IMR-90 (cell line): Measurements from ENCODE around the gene MFAP1. TPM values are rescaled to one million over a fixed set of nuclear protein-coding genes. Genes with fewer than 3 reads are reported as not detected.

Source experiments
- ATAC-seq: fragments of 200-7000 bp; cut with Tn5 transposase; 2 replicates; pipeline ENCODE4 v1.9.1; 2020; ENCODE audit warnings: low read depth, mild to moderate bottlenecking, moderate library complexity
- BruUV-seq: library from RNA; stranded (reverse); fragments of 400-500 nt; replicated peaks from 2 replicates; lab custom pipeline; 2021; lab: Mats Ljungman, UMichigan
- CTCF ChIA-PET: fragments of 300-600 bp; formaldehyde crosslinking; extraction: SDS; loops from one replicate; lab custom pipeline; 2021; ENCODE audit warnings: antibody characterized with exemption; lab: Yijun Ruan, JAX
- POLR2A ChIA-PET: fragments of 300-600 bp; sonication (Branson Sonifier 250); formaldehyde crosslinking; loops from one replicate; lab custom pipeline; 2022; ENCODE audit warnings: antibody characterized with exemption; ENCODE audit not compliant: unreplicated experiment; lab: Charles Lee
- DNase-seq: peaks from one replicate; pipeline ENCODE4 v3.0.0; 2013
- H2AFZ ChIP-seq: replicated peaks from 2 replicates; pipeline ENCODE3; 2013; ENCODE audit warnings: low read length, mild to moderate bottlenecking; ENCODE audit not compliant: poor library complexity
- H2AK5ac ChIP-seq: 2 replicates; pipeline ENCODE4 v1.6.1; 2013; ENCODE audit warnings: low read depth, low read length, inconsistent platforms
- H2AK9ac ChIP-seq: replicated peaks from 2 replicates; pipeline ENCODE3; 2013; ENCODE audit warnings: mild to moderate bottlenecking, low read depth, low read length, moderate library complexity; ENCODE audit not compliant: poor library complexity
- H2BK120ac ChIP-seq: 2 replicates; pipeline ENCODE4 v1.6.1; 2013; ENCODE audit warnings: low read depth, low read length, inconsistent platforms
- H2BK15ac ChIP-seq: 3 replicates; pipeline ENCODE4 v1.6.1; 2013; ENCODE audit warnings: low read depth, low read length, inconsistent platforms
- H2BK20ac ChIP-seq: 2 replicates; pipeline ENCODE4 v1.6.1; 2013; ENCODE audit warnings: low read depth, mild to moderate bottlenecking, inconsistent platforms, low read length, moderate library complexity
- H2BK5ac ChIP-seq: 2 replicates; pipeline ENCODE4 v1.6.1; 2013; ENCODE audit warnings: mild to moderate bottlenecking, low read depth, low read length, inconsistent platforms; ENCODE audit not compliant: poor library complexity, severe bottlenecking
- H3K14ac ChIP-seq: replicated peaks from 2 replicates; pipeline ENCODE4 v1.6.1; 2013; ENCODE audit warnings: low read depth, low read length, inconsistent platforms
- H3K18ac ChIP-seq: 2 replicates; pipeline ENCODE4 v1.6.1; 2013; ENCODE audit warnings: low read depth, low read length, control low read depth
- H3K23ac ChIP-seq: 2 replicates; pipeline ENCODE4 v1.6.1; 2013; ENCODE audit warnings: low read depth, low read length, inconsistent platforms
- H3K27ac ChIP-seq: 2 replicates; pipeline ENCODE4 v1.5.1; 2013; ENCODE audit warnings: mild to moderate bottlenecking, control low read depth, low read length; ENCODE audit not compliant: insufficient read depth
- H3K27me3 ChIP-seq: 2 replicates; pipeline ENCODE4 v1.6.1; 2013; ENCODE audit warnings: low read length; ENCODE audit not compliant: control insufficient read depth, insufficient read depth
- H3K36me3 ChIP-seq: 2 replicates; pipeline ENCODE4 v1.6.1; 2013; ENCODE audit warnings: low read length, mixed read lengths; ENCODE audit not compliant: control insufficient read depth, insufficient read depth
- H3K4ac ChIP-seq: 2 replicates; pipeline ENCODE4 v1.6.1; 2013; ENCODE audit warnings: low read depth, low read length, inconsistent platforms
- H3K4me1 ChIP-seq: 2 replicates; pipeline ENCODE4 v1.6.1; 2013; ENCODE audit warnings: low read length, mixed read lengths; ENCODE audit not compliant: control insufficient read depth, insufficient read depth
- H3K4me2 ChIP-seq: 2 replicates; pipeline ENCODE4 v1.6.1; 2013; ENCODE audit warnings: low read depth, mild to moderate bottlenecking, control low read depth, low read length, moderate library complexity
- H3K4me3 ChIP-seq: 2 replicates; pipeline ENCODE4 v1.5.1; 2013; ENCODE audit warnings: low read depth, mild to moderate bottlenecking, control low read depth, low read length, moderate library complexity; ENCODE audit not compliant: insufficient read depth
- H3K56ac ChIP-seq: 2 replicates; pipeline ENCODE4 v1.6.1; 2013; ENCODE audit warnings: low read length, inconsistent platforms; ENCODE audit not compliant: insufficient read depth; ENCODE audit errors: extremely low read depth
- H3K79me1 ChIP-seq, 2 experiments: 2 replicates each; pipeline ENCODE4 v1.6.1; 2013; ENCODE audit warnings: low read length in 2 of 2, inconsistent platforms in 1 of 2, low read depth in 1 of 2
- H3K9ac ChIP-seq: 2 replicates; pipeline ENCODE4 v1.6.1; 2013; ENCODE audit warnings: low read depth, low read length, control low read depth
- H3K9me1 ChIP-seq: 2 replicates; pipeline ENCODE4 v1.6.1; 2013; ENCODE audit warnings: low read length, inconsistent platforms; ENCODE audit not compliant: insufficient read depth
- H3K9me3 ChIP-seq: 2 replicates; pipeline ENCODE4 v1.6.1; 2013; ENCODE audit warnings: low read length; ENCODE audit not compliant: control insufficient read depth, insufficient read depth
- H4K20me1 ChIP-seq: 2 replicates; pipeline ENCODE4 v1.6.1; 2013; ENCODE audit warnings: low read length, inconsistent platforms; ENCODE audit not compliant: insufficient read depth
- H4K5ac ChIP-seq: 2 replicates; pipeline ENCODE4 v1.6.1; 2013; ENCODE audit warnings: mild to moderate bottlenecking, low read depth, low read length, control low read depth
- H4K8ac ChIP-seq, 2 experiments: 2 replicates each; pipeline ENCODE4 v1.6.1; 2013; ENCODE audit warnings: low read depth in 2 of 2, low read length in 2 of 2, control low read depth in 1 of 2, inconsistent platforms in 1 of 2
- H4K91ac ChIP-seq: 2 replicates; pipeline ENCODE4 v1.6.1; 2013; ENCODE audit warnings: low read depth, low read length, inconsistent platforms; ENCODE audit not compliant: insufficient read depth
- BHLHE40 ChIP-seq: fragments of 150-350 bp; IDR thresholded peaks from 2 replicates; pipeline ENCODE4 v1.6.1; 2016; ENCODE audit warnings: mild to moderate bottlenecking, low read depth, low read length
- CEBPB ChIP-seq: IDR thresholded peaks from 2 replicates; pipeline ENCODE4 v1.6.1; 2012; ENCODE audit warnings: low read depth, low read length, improper control_type of control experiment
- CHD1 ChIP-seq: IDR thresholded peaks from 2 replicates; pipeline ENCODE4 v1.6.1; 2012; ENCODE audit warnings: low read depth, low read length, improper control_type of control experiment
- CTCF ChIP-seq: conservative IDR thresholded peaks from 2 replicates; pipeline ENCODE4 v1.5.1; 2012; ENCODE audit warnings: mild to moderate bottlenecking, low read depth, low read length, improper control_type of control experiment
- ELK1 ChIP-seq: fragments of 150-350 bp; IDR thresholded peaks from 2 replicates; pipeline ENCODE4 v1.6.1; 2016; ENCODE audit warnings: low read depth, mild to moderate bottlenecking, low read length, moderate library complexity, borderline replicate concordance
- FOS ChIP-seq: fragments of 150-350 bp; IDR thresholded peaks from 2 replicates; pipeline ENCODE4 v1.6.1; 2016; ENCODE audit warnings: low read depth, low read length
- MAFK ChIP-seq: IDR thresholded peaks from 2 replicates; pipeline ENCODE4 v1.6.1; 2012; ENCODE audit warnings: low read depth, low read length, improper control_type of control experiment
- MAZ ChIP-seq: IDR thresholded peaks from 2 replicates; pipeline ENCODE4 v1.6.1; 2012; ENCODE audit warnings: low read depth, mild to moderate bottlenecking, low read length, improper control_type of control experiment, moderate library complexity, borderline replicate concordance
- MXI1 ChIP-seq: IDR thresholded peaks from 2 replicates; pipeline ENCODE4 v1.6.1; 2012; ENCODE audit warnings: low read depth, mild to moderate bottlenecking, low read length, moderate library complexity, borderline replicate concordance
- NFE2L2 ChIP-seq: fragments of 150-350 bp; IDR thresholded peaks from 2 replicates; pipeline ENCODE4 v1.6.1; 2016; ENCODE audit warnings: low read depth, mild to moderate bottlenecking, low read length
- POLR2A ChIP-seq: IDR thresholded peaks from 2 replicates; pipeline ENCODE4 v1.6.1; 2012; ENCODE audit warnings: mild to moderate bottlenecking, low read depth, low read length
- RFX5 ChIP-seq: IDR thresholded peaks from 2 replicates; pipeline ENCODE4 v1.8.0; 2012; ENCODE audit warnings: low read depth, mild to moderate bottlenecking, low read length, moderate library complexity
- WGBS, 2 experiments: methylation state at CpG; one replicate each; pipeline versions ENCODE4 v1.1.5 to v1.1.7; 2013; ENCODE audit warnings: missing lambda C conversion rate in 2 of 2; ENCODE audit not compliant: insufficient read length in 1 of 2; ENCODE audit errors: extremely low coverage in 2 of 2; 5-methylcytosine and 5-hydroxymethylcytosine counted together
- dilution Hi-C: fragments of 300-500 bp; cut with HindIII; formaldehyde crosslinking; loops from one replicate; pipeline ENCODE4 v1.14.3; 2018; ENCODE audit warnings: low sequenced_read_pairs; ENCODE audit not compliant: unreplicated experiment
- in situ Hi-C: fragments of 300-500 bp; cut with MboI; formaldehyde crosslinking; loops from 3 replicates; pipeline ENCODE4 v1.14.3; 2019; ENCODE audit warnings: low sequenced_read_pairs, inconsistent platforms, mixed read lengths
- intact Hi-C: fragments of 100-400 bp; cut with micrococcal nuclease; formaldehyde crosslinking; loops from 2 replicates; pipeline ENCODE4 v1.10.0; 2022
- polyA plus RNA-seq, 3 experiments: library from polyadenylated mRNA; depleted of rRNA; stranded (reverse); fragments of >200 nt; gene quantifications; 2 replicates each; pipeline ENCODE4 v1.2.3, GENCODE V29; 2012; ENCODE audit warnings: low replicate concordance in 1 of 3
- total RNA-seq: library from RNA; depleted of rRNA; stranded (reverse); fragments of >200 nt; gene quantifications from 2 replicates; pipeline ENCODE4 v1.2.3, GENCODE V29; 2012

The MFAP1 gene
- total and polyA plus RNA-seq, 2 of the 4 experiments (the other 2 are of a cell fraction), result 21.6 to 28.5 TPM

- TF ChIP-seq RFX5 (no peak), MXI1 (0 out of 2 replicates have a peak, but pooled peaks have one; percentile 24), CEBPB (no peak)
These were observed 2.2 kb upstream of the MFAP1 start, which contains the start of gene WDR76 (continued) for GRCh38 chr15:43826508-43827341.

GRCh38 chr15:43826029-43826507, 1.6 kb upstream of the MFAP1 start:
- H3K27ac ChIP-seq, result no peak overlapping the region
- H3K79me1 ChIP-seq, result peaks cover 10 to 44% of the 10 kb centered on the region in 2 experiments; a peak in 3 of 4 replicates
- dilution Hi-C loops, result no loop called here
- H4K91ac ChIP-seq, result no peak overlapping the region
- no peak overlapping the region for H2BK20ac ChIP-seq
- H2AK5ac ChIP-seq, result peak overlapping the region; percentile 63; the same call in 1 of the 2 replicates
- H3K56ac ChIP-seq, result no peak overlapping the region
- DNase-seq, result no peak
- WGBS, 2 experiments, result 100% methylated on average over 3 of the region's 11 CpGs; no CpG with 5 or more reads in 1 of the 2 experiments
- no peak for ATAC-seq
- peak overlapping the region; percentile 32 for H2AK9ac ChIP-seq
- no peak overlapping the region for H3K4me3 ChIP-seq
- 0 out of 2 replicates have a peak overlapping the region, but pooled peaks have one; percentile 18 for H3K4ac ChIP-seq
- in situ Hi-C loops, result no loop called here
- peak overlapping the region; percentile 71 to 73 for H4K8ac ChIP-seq
- H3K4me2 ChIP-seq, result no peak overlapping the region
- ChIA-PET POLR2A (no interaction called here), CTCF (no interaction called here)
- H3K9ac ChIP-seq, result no peak overlapping the region
- H3K18ac ChIP-seq, result no peak overlapping the region
- H2AFZ ChIP-seq, result no peak overlapping the region
- no peak overlapping the region; the same call in 1 of the 2 replicates for H4K5ac ChIP-seq
- no peak overlapping the region for H3K23ac ChIP-seq
- intact Hi-C loops, result no loop called here
- BruUV-seq, result no TSS peak
- no peak overlapping the region for H3K14ac ChIP-seq
- H3K9me1 ChIP-seq, result peaks cover 8% of the 10 kb centered on the region; the same call in 1 of the 2 replicates
- no peaks in the 10 kb centered on the region for H3K36me3 ChIP-seq
- peaks cover 2% of the 10 kb centered on the region; the same call in 1 of the 2 replicates for H3K4me1 ChIP-seq
- H3K9me3 ChIP-seq, result no peaks in the 10 kb centered on the region
- H2BK5ac ChIP-seq, result no peak overlapping the region
- no peaks in the 10 kb centered on the region for H3K27me3 ChIP-seq
- H4K20me1 ChIP-seq, result peaks cover 7% of the 10 kb centered on the region; the same call in 1 of the 2 replicates
- H2BK120ac ChIP-seq, result no peak overlapping the region
- 0 out of 3 replicates have a peak overlapping the region, but pooled peaks have one; percentile 17 for H2BK15ac ChIP-seq
- TF ChIP-seq BHLHE40 (no peak), NFE2L2 (no peak), CTCF (no peak), POLR2A (no peak), MAFK (no peak), ELK1 (no peak), MAZ (no peak), FOS (no peak), MXI1 (no peak), CHD1 (no peak), RFX5 (no peak)
